Activated naive CD4-positive, alpha-beta T cell treated with Interleukin-2 at 50 U/mL for 16 hours (primary cell): ENCODE results near the gene ZNF670.

ENCODE experiments used
- DNase-seq: peaks from one replicate; pipeline ENCODE4 v3.0.0-alpha.2; 2020

ZNF670 gene

GRCh38 chr1:247103859-247104591, 25.4 kb upstream of the ZNF670 start, which contains the start of gene ZNF669:
Gene ZNF669, minus strand, starts transcription at chr1:247104356. Its CDS starts 157 bp downstream, at chr1:247104199.
- peak; percentile 93 for DNase-seq

- DNase-seq: no peak
These were observed 23.8 kb upstream of the ZNF670 start for GRCh38 chr1:247102381-247102780.

- DNase-seq: no peak
These were observed 22.2 kb upstream of the ZNF670 start for GRCh38 chr1:247100676-247101279.

GRCh38 chr1:247096958-247097357, 18.3 kb upstream of the ZNF670 start:
- no peak for DNase-seq

GRCh38 chr1:247096544-247096943, 17.9 kb upstream of the ZNF670 start:
- DNase-seq: no peak

- DNase-seq: no peak
These were observed 17.5 kb upstream of the ZNF670 start for GRCh38 chr1:247096112-247096511.

GRCh38 chr1:247090455-247090854, 11.8 kb upstream of the ZNF670 start:
- no peak for DNase-seq

- DNase-seq: no peak
These were observed 11.2 kb upstream of the ZNF670 start for GRCh38 chr1:247089616-247090375.

- no peak for DNase-seq
These were observed 10.4 kb upstream of the ZNF670 start for GRCh38 chr1:247088967-247089366.

GRCh38 chr1:247087256-247087655, 8.6 kb upstream of the ZNF670 start:
- DNase-seq: no peak

- DNase-seq: no peak
These were observed 6.7 kb upstream of the ZNF670 start for GRCh38 chr1:247085310-247085709.

GRCh38 chr1:247084771-247085170, 6.2 kb upstream of the ZNF670 start:
- no peak for DNase-seq

- DNase-seq: no peak
These were observed 697 bp upstream of the ZNF670 start for GRCh38 chr1:247079141-247079874.

GRCh38 chr1:247077876-247078257, 744 bp downstream of the ZNF670 start:
- no peak for DNase-seq

GRCh38 chr1:247077213-247077612, 1.4 kb downstream of the ZNF670 start:
- DNase-seq: no peak

GRCh38 chr1:247070645-247071044, 8.0 kb downstream of the ZNF670 start:
- DNase-seq: no peak

GRCh38 chr1:247064304-247064703, 14.3 kb downstream of the ZNF670 start:
- no peak for DNase-seq

- DNase-seq: no peak
These were observed 17.8 kb downstream of the ZNF670 start for GRCh38 chr1:247060771-247061170.

GRCh38 chr1:247056071-247056470, 22.5 kb downstream of the ZNF670 start:
- no peak for DNase-seq

- DNase-seq: no peak
These were observed 23.6 kb downstream of the ZNF670 start for GRCh38 chr1:247054992-247055415.

- DNase-seq: no peak
These were observed 30.9 kb downstream of the ZNF670 start for GRCh38 chr1:247047702-247048101.

- no peak for DNase-seq
These were observed 31.4 kb downstream of the ZNF670 start for GRCh38 chr1:247047260-247047659.

GRCh38 chr1:247043406-247043805, 35.2 kb downstream of the ZNF670 start:
- no peak for DNase-seq
